ENCODE measurements around the gene GORASP1.
A peak's percentile ranks its signal among the peaks of the same experiment; 100 is the strongest.

The GORASP1 gene

GRCh38 chr3:39134305-39134704, 26.9 kb upstream of the GORASP1 start:
- no peak overlapping the region for H3K27ac Mint-ChIP-seq
- DNase-seq (no peak), ATAC-seq (no peak)
- no peak overlapping the region for H3K4me3 Mint-ChIP-seq
- H3K36me3 Mint-ChIP-seq (ENCODE audit: low read depth), result peaks cover 2% of the 10 kb centered on the region
- H3K9me3 Mint-ChIP-seq, result no peaks in the 10 kb centered on the region
- no peaks in the 10 kb centered on the region for H3K27me3 Mint-ChIP-seq
- peaks cover 12% of the 10 kb centered on the region for H3K4me1 Mint-ChIP-seq

GRCh38 chr3:39133822-39134221, 26.4 kb upstream of the GORASP1 start:
- no peaks in the 10 kb centered on the region for H3K9me3 Mint-ChIP-seq
- ATAC-seq (no peak), DNase-seq (no peak)
- H3K4me3 Mint-ChIP-seq, result no peak overlapping the region
- peaks cover 1% of the 10 kb centered on the region for H3K36me3 Mint-ChIP-seq (ENCODE audit: low read depth)
- no peaks in the 10 kb centered on the region for H3K27me3 Mint-ChIP-seq
- H3K4me1 Mint-ChIP-seq, result peaks cover 8% of the 10 kb centered on the region
- H3K27ac Mint-ChIP-seq, result no peak overlapping the region

- no peaks in the 10 kb centered on the region for H3K36me3 Mint-ChIP-seq (ENCODE audit: low read depth)
- DNase-seq (no peak), ATAC-seq (no peak)
- no peak overlapping the region for H3K27ac Mint-ChIP-seq
- H3K27me3 Mint-ChIP-seq, result no peaks in the 10 kb centered on the region
- H3K9me3 Mint-ChIP-seq, result no peaks in the 10 kb centered on the region
- H3K4me3 Mint-ChIP-seq, result no peak overlapping the region
- peaks cover 4% of the 10 kb centered on the region for H3K4me1 Mint-ChIP-seq
Observed at GRCh38 chr3:39133093-39133490, 25.7 kb upstream of the GORASP1 start.

GRCh38 chr3:39132096-39133092, 25.0 kb upstream of the GORASP1 start:
- no peak overlapping the region for H3K4me3 Mint-ChIP-seq
- H3K27ac Mint-ChIP-seq, result no peak overlapping the region
- no peaks in the 10 kb centered on the region for H3K36me3 Mint-ChIP-seq (ENCODE audit: low read depth)
- ATAC-seq, result no peak
- H3K9me3 Mint-ChIP-seq, result no peaks in the 10 kb centered on the region
- peaks cover 11% of the 10 kb centered on the region for H3K4me1 Mint-ChIP-seq
- no peaks in the 10 kb centered on the region for H3K27me3 Mint-ChIP-seq
- no peak for DNase-seq

GRCh38 chr3:39130693-39131265, 23.4 kb upstream of the GORASP1 start:
- H3K27me3 Mint-ChIP-seq, result no peaks in the 10 kb centered on the region
- H3K4me3 Mint-ChIP-seq, result no peak overlapping the region
- H3K27ac Mint-ChIP-seq, result no peak overlapping the region
- H3K4me1 Mint-ChIP-seq, result peaks cover 21% of the 10 kb centered on the region
- no peaks in the 10 kb centered on the region for H3K9me3 Mint-ChIP-seq
- no peak for ATAC-seq
- no peak for DNase-seq
- H3K36me3 Mint-ChIP-seq (ENCODE audit: low read depth), result no peaks in the 10 kb centered on the region

GRCh38 chr3:39130026-39130425, 22.6 kb upstream of the GORASP1 start:
- H3K9me3 Mint-ChIP-seq, result no peaks in the 10 kb centered on the region
- no peak overlapping the region for H3K27ac Mint-ChIP-seq
- ATAC-seq (no peak), DNase-seq (no peak)
- H3K27me3 Mint-ChIP-seq, result no peaks in the 10 kb centered on the region
- H3K4me3 Mint-ChIP-seq, result no peak overlapping the region
- peaks cover 21% of the 10 kb centered on the region for H3K4me1 Mint-ChIP-seq
- H3K36me3 Mint-ChIP-seq (ENCODE audit: low read depth), result no peaks in the 10 kb centered on the region

- Mint-ChIP-seq H3K9me3 (no peaks in the 10 kb centered on the region), H3K36me3 (ENCODE audit: low read depth) (no peaks in the 10 kb centered on the region), H3K4me3 (no peak overlapping the region), H3K27ac (no peak overlapping the region), H3K27me3 (no peaks in the 10 kb centered on the region), H3K4me1 (peaks cover 21% of the 10 kb centered on the region)
- DNase-seq (no peak), ATAC-seq (no peak)
Observed at GRCh38 chr3:39128951-39129350, 21.5 kb upstream of the GORASP1 start.

- Mint-ChIP-seq H3K27ac (no peak overlapping the region), H3K36me3 (ENCODE audit: low read depth) (no peaks in the 10 kb centered on the region), H3K4me3 (no peak overlapping the region), H3K9me3 (no peaks in the 10 kb centered on the region), H3K27me3 (no peaks in the 10 kb centered on the region), H3K4me1 (peaks cover 18% of the 10 kb centered on the region)
- no peak for DNase-seq
- no peak for ATAC-seq
Observed at GRCh38 chr3:39127908-39128304, 20.5 kb upstream of the GORASP1 start.

GRCh38 chr3:39127269-39127907, 20.0 kb upstream of the GORASP1 start:
- H3K4me1 Mint-ChIP-seq, result peaks cover 18% of the 10 kb centered on the region
- no peak overlapping the region for H3K27ac Mint-ChIP-seq
- DNase-seq (no peak), ATAC-seq (no peak)
- H3K4me3 Mint-ChIP-seq, result no peak overlapping the region
- H3K9me3 Mint-ChIP-seq, result no peaks in the 10 kb centered on the region
- H3K27me3 Mint-ChIP-seq, result no peaks in the 10 kb centered on the region
- no peaks in the 10 kb centered on the region for H3K36me3 Mint-ChIP-seq (ENCODE audit: low read depth)

- Mint-ChIP-seq H3K4me3 (no peak overlapping the region), H3K9me3 (no peaks in the 10 kb centered on the region)
Observed at GRCh38 chr3:39126532-39127071, 19.2 kb upstream of the GORASP1 start.

GRCh38 chr3:39125841-39126500, 18.5 kb upstream of the GORASP1 start:
- no peaks in the 10 kb centered on the region for H3K36me3 Mint-ChIP-seq (ENCODE audit: low read depth)
- H3K4me3 Mint-ChIP-seq, result no peak overlapping the region
- ATAC-seq (no peak), DNase-seq (no peak)
- no peak overlapping the region for H3K27ac Mint-ChIP-seq
- no peaks in the 10 kb centered on the region for H3K27me3 Mint-ChIP-seq
- H3K4me1 Mint-ChIP-seq, result peaks cover 18% of the 10 kb centered on the region
- no peaks in the 10 kb centered on the region for H3K9me3 Mint-ChIP-seq

More at GRCh38 chr3:39126532-39127071, 19.2 kb upstream of the GORASP1 start:
- H3K27me3 Mint-ChIP-seq, result no peaks in the 10 kb centered on the region
- DNase-seq (peak; percentile 45), ATAC-seq (peak; percentile 57)
- no peaks in the 10 kb centered on the region for H3K36me3 Mint-ChIP-seq (ENCODE audit: low read depth)
- peaks cover 18% of the 10 kb centered on the region for H3K4me1 Mint-ChIP-seq
- H3K27ac Mint-ChIP-seq, result no peak overlapping the region

- Mint-ChIP-seq H3K27ac (no peak overlapping the region), H3K27me3 (no peaks in the 10 kb centered on the region), H3K4me1 (peaks cover 18% of the 10 kb centered on the region), H3K4me3 (no peak overlapping the region), H3K9me3 (no peaks in the 10 kb centered on the region), H3K36me3 (ENCODE audit: low read depth) (no peaks in the 10 kb centered on the region)
- DNase-seq (no peak), ATAC-seq (no peak)
Observed at GRCh38 chr3:39124876-39125840, 17.7 kb upstream of the GORASP1 start.

- no peaks in the 10 kb centered on the region for H3K36me3 Mint-ChIP-seq (ENCODE audit: low read depth)
- H3K27me3 Mint-ChIP-seq, result no peaks in the 10 kb centered on the region
- ATAC-seq, result no peak
- H3K4me3 Mint-ChIP-seq, result no peak overlapping the region
- no peak for DNase-seq
- H3K9me3 Mint-ChIP-seq, result no peaks in the 10 kb centered on the region
- no peak overlapping the region for H3K27ac Mint-ChIP-seq
- H3K4me1 Mint-ChIP-seq, result peaks cover 14% of the 10 kb centered on the region
Observed at GRCh38 chr3:39122813-39123212, 15.4 kb upstream of the GORASP1 start.

All from activated naive CD8-positive, alpha-beta T cell treated with anti-CD3 and anti-CD28 coated beads, Interleukin-2, amount 50 U/mL, for 24 hours (primary cell).